ENCODE measurements around the gene VBP1.

DNA sequence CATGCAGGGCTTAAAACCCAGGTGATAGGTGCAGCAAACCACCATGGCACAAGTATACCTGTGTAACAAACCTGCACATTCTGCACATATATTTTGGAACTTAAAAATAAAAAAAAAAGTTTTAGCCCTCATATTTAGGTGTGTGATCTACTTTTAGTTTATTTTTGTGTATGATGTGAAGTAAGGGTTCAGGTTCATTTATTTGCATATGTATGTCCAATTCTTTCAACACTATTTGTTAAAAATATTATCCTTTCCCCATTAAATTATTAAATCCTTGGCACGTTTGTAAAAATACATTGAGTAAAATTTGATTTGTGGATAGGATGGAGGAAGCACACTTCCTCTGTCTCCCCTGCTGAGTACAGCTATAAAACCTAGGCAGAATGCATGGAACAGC lies 35.1 kb downstream of the VBP1 start:
- TF ChIP-seq, protein P1, sequence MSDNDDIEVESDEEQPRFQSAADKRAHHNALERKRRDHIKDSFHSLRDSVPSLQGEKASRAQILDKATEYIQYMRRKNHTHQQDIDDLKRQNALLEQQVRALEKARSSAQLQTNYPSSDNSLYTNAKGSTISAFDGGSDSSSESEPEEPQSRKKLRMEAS (IDR thresholded peaks at IDR 0.05), result no peak
- TF ChIP-seq, protein P2, sequence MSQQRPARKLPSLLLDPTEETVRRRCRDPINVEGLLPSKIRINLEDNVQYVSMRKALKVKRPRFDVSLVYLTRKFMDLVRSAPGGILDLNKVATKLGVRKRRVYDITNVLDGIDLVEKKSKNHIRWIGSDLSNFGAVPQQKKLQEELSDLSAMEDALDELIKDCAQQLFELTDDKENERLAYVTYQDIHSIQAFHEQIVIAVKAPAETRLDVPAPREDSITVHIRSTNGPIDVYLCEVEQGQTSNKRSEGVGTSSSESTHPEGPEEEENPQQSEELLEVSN (IDR thresholded peaks at IDR 0.05), result no peak
- TF ChIP-seq POLR2A (IDR thresholded peaks at IDR 0.05; ENCODE audit: control extremely low read depth in 1 of 2, low read depth in 2 of 2, low read length in 2 of 2) (no peak), NANOG (IDR thresholded peaks at IDR 0.05; ENCODE audit: insufficient read depth, low read depth, low read length, poor library complexity, severe bottlenecking) (no peak)
- TF ChIP-seq, protein P3, sequence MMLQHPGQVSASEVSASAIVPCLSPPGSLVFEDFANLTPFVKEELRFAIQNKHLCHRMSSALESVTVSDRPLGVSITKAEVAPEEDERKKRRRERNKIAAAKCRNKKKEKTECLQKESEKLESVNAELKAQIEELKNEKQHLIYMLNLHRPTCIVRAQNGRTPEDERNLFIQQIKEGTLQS (IDR thresholded peaks at IDR 0.05; ENCODE audit: insufficient read depth, low read depth, low read length), result no peak

Data from H1 (cell line).